ENCODE results near the gene RABGAP1L.

- TF ChIP-seq CTCF (IDR thresholded peaks at IDR 0.05), result no peak
- TF ChIP-seq POLR2A (IDR thresholded peaks at IDR 0.05), result peak; percentile 53 to 85 (median 84)
Observed at GRCh38 chr1:175023043-175023921, 864.0 kb downstream of the RABGAP1L start, which contains the start of gene MRPS14.

All from body of pancreas (tissue), 4 donors.